A673 (cell line): ENCODE measurements around the gene PACS2. TPM values are rescaled to one million over a fixed set of nuclear protein-coding genes. Genes with fewer than 3 reads are reported as not detected.

Experiments used
- BruUV-seq: library from RNA; stranded (reverse); fragments of 400-500 nt; replicated peaks from 2 replicates; lab custom pipeline; 2021; lab: Mats Ljungman, UMichigan
- CTCF ChIA-PET: fragments of 300-600 bp; sonication (Branson Sonifier 250); formaldehyde crosslinking; loops from one replicate; lab custom pipeline; 2022; ENCODE audit warnings: antibody characterized with exemption; lab: Charles Lee
- POLR2A ChIA-PET: fragments of 300-600 bp; sonication (Branson Sonifier 250); formaldehyde crosslinking; loops from one replicate; lab custom pipeline; 2022; ENCODE audit warnings: antibody characterized with exemption; ENCODE audit not compliant: low non-redundant PET; lab: Charles Lee
- DNase-seq: peaks from one replicate; pipeline ENCODE4 v3.0.0-alpha.2; 2015; ENCODE audit warnings: low spot score
- H3K27ac ChIP-seq: fragments of 200-600 bp; sonication (generic); 2 replicates; pipeline ENCODE4 v1.5.1; 2016; ENCODE audit warnings: mixed run types, low read depth, mild to moderate bottlenecking, mixed read lengths, antibody characterized with exemption, low read length; ENCODE audit not compliant: poor library complexity, severe bottlenecking
- H3K27me3 ChIP-seq: fragments of 200-600 bp; sonication (generic); replicated peaks from 2 replicates; pipeline ENCODE4 v1.6.1; 2017; ENCODE audit warnings: mixed run types, low read depth, mild to moderate bottlenecking, mixed read lengths, antibody characterized with exemption, low read length; ENCODE audit not compliant: insufficient read depth, poor library complexity
- H3K36me3 ChIP-seq: fragments of 200-600 bp; sonication (generic); 2 replicates; pipeline ENCODE4 v1.6.1; 2016; ENCODE audit warnings: mixed run types, mild to moderate bottlenecking, mixed read lengths, antibody characterized with exemption, low read length; ENCODE audit not compliant: insufficient read depth, poor library complexity, severe bottlenecking
- H3K4me1 ChIP-seq: fragments of 200-600 bp; sonication (generic); 2 replicates; pipeline ENCODE4 v1.6.1; 2017; ENCODE audit warnings: mixed run types, mild to moderate bottlenecking, mixed read lengths, antibody characterized with exemption, low read length; ENCODE audit not compliant: insufficient read depth, poor library complexity, severe bottlenecking
- H3K4me3 ChIP-seq: fragments of 200-600 bp; sonication (generic); 2 replicates; pipeline ENCODE4 v1.5.1; 2016; ENCODE audit warnings: low read depth, mixed run types, mild to moderate bottlenecking, mixed read lengths, low read length; ENCODE audit not compliant: poor library complexity, severe bottlenecking
- H3K9me3 ChIP-seq: fragments of 200-600 bp; sonication (generic); 2 replicates; pipeline ENCODE4 v1.6.1; 2016; ENCODE audit warnings: mixed run types, low read depth, mild to moderate bottlenecking, mixed read lengths, antibody characterized with exemption, low read length; ENCODE audit not compliant: poor library complexity, severe bottlenecking
- EZH2 ChIP-seq: fragments of 200-600 bp; sonication (generic); IDR thresholded peaks from 2 replicates; pipeline ENCODE4 v1.6.1; 2017; ENCODE audit warnings: borderline replicate concordance, low read depth, mild to moderate bottlenecking, mixed read lengths, antibody characterized with exemption, low read length; ENCODE audit not compliant: poor library complexity, severe bottlenecking
- intact Hi-C: fragments of 100-400 bp; cut with micrococcal nuclease; formaldehyde crosslinking; loops from one replicate; pipeline ENCODE4 v1.10.0; 2022; ENCODE audit not compliant: unreplicated experiment
- total RNA-seq: library from RNA; stranded (reverse); gene quantifications from 2 replicates; pipeline ENCODE4 v1.2.3, GENCODE V29; 2021
- TF ChIP-seq, protein P1 (sequence below): fragments of 300-800, 200-600 bp; sonication (generic); conservative IDR thresholded peaks from 2 replicates; pipeline ENCODE4 v1.5.1; 2017; ENCODE audit warnings: low read depth, mild to moderate bottlenecking, antibody characterized with exemption, low read length, moderate library complexity, mixed read lengths

Gene PACS2
- total RNA-seq, 1 experiment from 2014 or later = 52.5 TPM

- no peaks in the 10 kb centered on the region for H3K9me3 ChIP-seq
- no peak for DNase-seq
- no peaks in the 10 kb centered on the region for H3K36me3 ChIP-seq
- BruUV-seq = no TSS peak
- intact Hi-C loops = no loop called here
- TF ChIP-seq, protein P1, sequence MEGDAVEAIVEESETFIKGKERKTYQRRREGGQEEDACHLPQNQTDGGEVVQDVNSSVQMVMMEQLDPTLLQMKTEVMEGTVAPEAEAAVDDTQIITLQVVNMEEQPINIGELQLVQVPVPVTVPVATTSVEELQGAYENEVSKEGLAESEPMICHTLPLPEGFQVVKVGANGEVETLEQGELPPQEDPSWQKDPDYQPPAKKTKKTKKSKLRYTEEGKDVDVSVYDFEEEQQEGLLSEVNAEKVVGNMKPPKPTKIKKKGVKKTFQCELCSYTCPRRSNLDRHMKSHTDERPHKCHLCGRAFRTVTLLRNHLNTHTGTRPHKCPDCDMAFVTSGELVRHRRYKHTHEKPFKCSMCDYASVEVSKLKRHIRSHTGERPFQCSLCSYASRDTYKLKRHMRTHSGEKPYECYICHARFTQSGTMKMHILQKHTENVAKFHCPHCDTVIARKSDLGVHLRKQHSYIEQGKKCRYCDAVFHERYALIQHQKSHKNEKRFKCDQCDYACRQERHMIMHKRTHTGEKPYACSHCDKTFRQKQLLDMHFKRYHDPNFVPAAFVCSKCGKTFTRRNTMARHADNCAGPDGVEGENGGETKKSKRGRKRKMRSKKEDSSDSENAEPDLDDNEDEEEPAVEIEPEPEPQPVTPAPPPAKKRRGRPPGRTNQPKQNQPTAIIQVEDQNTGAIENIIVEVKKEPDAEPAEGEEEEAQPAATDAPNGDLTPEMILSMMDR = no peak
- TF ChIP-seq EZH2 = no peak
- ChIA-PET CTCF (no interaction called here), POLR2A (no interaction called here)
- H3K4me1 ChIP-seq = no peaks in the 10 kb centered on the region
- H3K27me3 ChIP-seq = no peaks in the 10 kb centered on the region
- H3K27ac ChIP-seq = no peak overlapping the region
- no peak overlapping the region for H3K4me3 ChIP-seq
Observed at GRCh38 chr14:105377555-105378182, 63.1 kb downstream of the PACS2 start.

DNA sequence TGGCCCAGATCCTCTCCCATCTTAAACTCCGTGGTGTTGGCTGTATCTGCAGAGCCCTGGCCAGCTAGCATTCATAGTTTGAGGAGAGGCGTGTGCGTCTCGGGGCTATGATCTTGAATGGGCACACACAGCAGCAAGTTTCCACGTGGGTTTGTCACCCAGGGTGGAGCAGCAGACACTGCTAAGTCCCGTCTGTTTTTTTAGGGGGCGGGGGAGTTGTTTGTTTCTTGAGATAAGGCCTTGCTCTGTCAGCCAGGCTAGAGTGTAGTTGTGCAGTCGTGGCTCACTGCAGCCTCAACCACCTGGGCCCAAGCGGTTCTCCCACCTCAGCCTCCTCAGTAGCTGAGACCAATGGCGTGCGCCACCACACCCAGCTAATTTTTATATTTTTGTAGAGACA lies 63.7 kb downstream of the PACS2 start:
- DNase-seq = no peak
- BruUV-seq = no TSS peak
- TF ChIP-seq EZH2 = no peak
- TF ChIP-seq, protein P1 = no peak
- ChIA-PET CTCF (no interaction called here), POLR2A (no interaction called here)
- H3K36me3 ChIP-seq = no peaks in the 10 kb centered on the region
- H3K4me1 ChIP-seq = no peaks in the 10 kb centered on the region
- intact Hi-C loops = no loop called here
- no peaks in the 10 kb centered on the region for H3K9me3 ChIP-seq
- H3K27me3 ChIP-seq = no peaks in the 10 kb centered on the region
- no peak overlapping the region for H3K4me3 ChIP-seq
- no peak overlapping the region for H3K27ac ChIP-seq

- TF ChIP-seq EZH2 = no peak
- TF ChIP-seq, protein P1 = no peak
- ChIA-PET CTCF (no interaction called here), POLR2A (no interaction called here)
- intact Hi-C loops = no loop called here
- Histone ChIP-seq H3K4me1 (no peaks in the 10 kb centered on the region), H3K36me3 (no peaks in the 10 kb centered on the region), H3K4me3 (no peak overlapping the region), H3K27me3 (no peaks in the 10 kb centered on the region), H3K27ac (no peak overlapping the region), H3K9me3 (no peaks in the 10 kb centered on the region)
- no peak for DNase-seq
- no TSS peak for BruUV-seq
Observed at GRCh38 chr14:105378873-105379685, 64.5 kb downstream of the PACS2 start.
